Duodenal mucosa (tissue), 2 donors: ENCODE measurements around the gene TIMP3.

Experiments used
- H3K27ac ChIP-seq: one replicate; pipeline ENCODE4 v1.7.0; 2013; ENCODE audit warnings: low read depth, low read length
- H3K27me3 ChIP-seq, 2 donors: one replicate each; pipeline ENCODE4 v1.7.0; 2013; ENCODE audit warnings: low read length in 2 of 2, control low read depth in 1 of 2; ENCODE audit not compliant: insufficient read depth in 2 of 2, control insufficient read depth in 1 of 2
- H3K36me3 ChIP-seq, 2 donors: one replicate each; pipeline ENCODE4 v1.7.0; 2013; ENCODE audit warnings: low read length in 2 of 2, control low read depth in 1 of 2; ENCODE audit not compliant: insufficient read depth in 2 of 2, control insufficient read depth in 1 of 2
- H3K4me1 ChIP-seq, 2 donors: one replicate each; pipeline ENCODE4 v1.7.0; 2013; ENCODE audit warnings: low read length in 2 of 2, control low read depth in 1 of 2; ENCODE audit not compliant: insufficient read depth in 2 of 2, control insufficient read depth in 1 of 2
- H3K4me3 ChIP-seq, 2 donors: one replicate each; pipeline ENCODE4 v1.7.0; 2013; ENCODE audit warnings: low read length in 2 of 2, low read depth in 1 of 2
- H3K9ac ChIP-seq, 2 donors: one replicate each; pipeline ENCODE4 v1.7.0; 2013; ENCODE audit warnings: low read length in 2 of 2, low read depth in 1 of 2
- H3K9me3 ChIP-seq, 2 donors: one replicate each; pipeline ENCODE4 v1.7.0; 2013; ENCODE audit warnings: low read length in 2 of 2, control low read depth in 1 of 2; ENCODE audit not compliant: control insufficient read depth in 1 of 2

TIMP3 gene

DNA sequence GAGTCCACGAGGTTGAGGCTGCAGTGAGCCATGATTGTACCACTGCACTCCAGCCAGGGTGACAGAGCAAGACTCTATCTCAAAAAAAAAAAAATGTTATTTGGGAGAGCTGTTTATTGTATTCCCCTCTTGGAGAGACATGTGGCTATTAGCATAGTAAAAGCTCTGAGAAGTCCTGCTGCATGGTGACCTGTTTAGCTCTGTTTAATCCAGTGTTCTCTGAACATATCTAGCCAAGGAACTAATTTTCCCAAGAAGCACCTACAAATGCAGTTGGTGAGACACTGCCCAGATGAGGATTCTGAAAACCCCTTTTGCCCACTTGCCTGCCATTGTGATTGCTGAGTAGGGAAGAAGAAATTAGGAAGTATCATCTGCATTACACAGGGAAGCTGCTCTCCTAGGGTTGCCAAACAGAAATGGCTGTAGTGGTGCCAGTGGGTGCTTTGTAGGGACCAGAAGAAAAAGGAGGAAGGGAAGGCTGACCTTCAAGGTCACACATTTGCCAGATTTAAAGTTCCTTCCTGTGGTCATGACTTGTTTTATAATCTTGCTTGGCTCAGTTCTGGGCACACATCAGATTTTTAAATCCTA, 15.7 kb downstream of the TIMP3 start:
- H3K4me3 ChIP-seq: no peak overlapping the region
- no peaks in the 10 kb centered on the region for H3K27me3 ChIP-seq
- H3K27ac ChIP-seq: no peak overlapping the region
- no peak overlapping the region for H3K9ac ChIP-seq
- peaks cover 0 to 5% of the 10 kb centered on the region in 2 donors for H3K4me1 ChIP-seq
- no peaks in the 10 kb centered on the region for H3K36me3 ChIP-seq
- no peaks in the 10 kb centered on the region for H3K9me3 ChIP-seq

DNA sequence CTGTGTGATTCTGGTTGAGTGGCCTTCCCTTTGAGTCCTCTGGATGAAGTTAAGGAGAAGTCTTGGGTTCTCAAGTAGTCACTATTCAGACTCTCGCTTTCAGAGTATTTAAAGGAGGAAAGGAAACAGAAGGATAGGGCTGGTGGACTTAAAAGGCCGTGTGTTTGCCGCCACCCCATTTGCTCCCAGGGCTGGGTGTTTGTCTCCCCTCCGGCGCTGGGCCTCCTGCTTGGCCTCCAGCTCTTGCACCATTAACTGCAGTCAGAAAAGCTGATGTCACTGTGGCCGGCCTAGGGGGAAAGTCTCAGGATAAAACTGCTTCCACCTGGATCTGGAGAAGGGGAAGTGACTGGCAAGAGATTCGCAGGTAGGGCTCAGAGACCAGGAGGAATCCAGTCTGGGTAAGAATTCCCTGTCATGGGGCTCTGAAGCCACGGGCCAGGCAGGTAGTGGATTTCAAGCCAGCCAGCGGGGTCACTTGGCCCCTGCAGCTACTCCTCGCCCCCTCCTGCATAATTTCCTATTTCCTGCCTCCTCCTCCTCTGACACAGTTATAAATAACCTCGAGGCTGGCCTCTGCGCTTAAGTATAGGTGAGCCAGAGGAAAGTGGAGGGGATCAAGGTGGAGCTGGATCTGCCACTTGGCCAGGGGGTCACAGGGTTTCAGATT, 17.1 kb downstream of the TIMP3 start:
- Histone ChIP-seq H3K27ac (no peak overlapping the region), H3K27me3 (peaks cover 0 to 2% of the 10 kb centered on the region in 2 donors), H3K4me1 (peaks cover 0 to 5% of the 10 kb centered on the region in 2 donors), H3K4me3 (no peak overlapping the region), H3K9ac (no peak overlapping the region), H3K36me3 (no peaks in the 10 kb centered on the region), H3K9me3 (no peaks in the 10 kb centered on the region)

DNA sequence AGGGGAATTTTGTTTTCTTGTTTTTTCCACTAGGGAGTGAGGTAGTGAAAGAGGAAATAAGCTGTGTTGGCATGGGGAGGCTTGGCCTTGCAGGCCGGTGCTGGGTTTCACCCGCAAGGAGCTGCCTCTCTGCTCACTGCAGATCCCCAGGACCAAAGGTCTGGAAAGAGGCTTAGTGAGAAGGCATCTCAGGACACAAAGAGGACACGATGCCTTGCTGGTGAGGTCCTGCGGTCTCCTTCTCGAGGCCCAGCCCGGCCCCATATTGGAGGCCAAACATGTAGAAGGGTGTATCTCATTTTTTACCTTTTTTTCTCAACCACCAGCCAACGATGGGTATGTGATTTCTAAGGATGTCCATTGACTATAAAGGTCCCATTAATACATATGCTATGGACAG, 17.6 kb downstream of the TIMP3 start:
- H3K4me1 ChIP-seq: peaks cover 0 to 5% of the 10 kb centered on the region in 2 donors
- no peaks in the 10 kb centered on the region for H3K9me3 ChIP-seq
- no peak overlapping the region for H3K9ac ChIP-seq
- peaks cover 0 to 2% of the 10 kb centered on the region in 2 donors for H3K27me3 ChIP-seq
- no peak overlapping the region for H3K27ac ChIP-seq
- no peaks in the 10 kb centered on the region for H3K36me3 ChIP-seq
- H3K4me3 ChIP-seq: no peak overlapping the region

DNA sequence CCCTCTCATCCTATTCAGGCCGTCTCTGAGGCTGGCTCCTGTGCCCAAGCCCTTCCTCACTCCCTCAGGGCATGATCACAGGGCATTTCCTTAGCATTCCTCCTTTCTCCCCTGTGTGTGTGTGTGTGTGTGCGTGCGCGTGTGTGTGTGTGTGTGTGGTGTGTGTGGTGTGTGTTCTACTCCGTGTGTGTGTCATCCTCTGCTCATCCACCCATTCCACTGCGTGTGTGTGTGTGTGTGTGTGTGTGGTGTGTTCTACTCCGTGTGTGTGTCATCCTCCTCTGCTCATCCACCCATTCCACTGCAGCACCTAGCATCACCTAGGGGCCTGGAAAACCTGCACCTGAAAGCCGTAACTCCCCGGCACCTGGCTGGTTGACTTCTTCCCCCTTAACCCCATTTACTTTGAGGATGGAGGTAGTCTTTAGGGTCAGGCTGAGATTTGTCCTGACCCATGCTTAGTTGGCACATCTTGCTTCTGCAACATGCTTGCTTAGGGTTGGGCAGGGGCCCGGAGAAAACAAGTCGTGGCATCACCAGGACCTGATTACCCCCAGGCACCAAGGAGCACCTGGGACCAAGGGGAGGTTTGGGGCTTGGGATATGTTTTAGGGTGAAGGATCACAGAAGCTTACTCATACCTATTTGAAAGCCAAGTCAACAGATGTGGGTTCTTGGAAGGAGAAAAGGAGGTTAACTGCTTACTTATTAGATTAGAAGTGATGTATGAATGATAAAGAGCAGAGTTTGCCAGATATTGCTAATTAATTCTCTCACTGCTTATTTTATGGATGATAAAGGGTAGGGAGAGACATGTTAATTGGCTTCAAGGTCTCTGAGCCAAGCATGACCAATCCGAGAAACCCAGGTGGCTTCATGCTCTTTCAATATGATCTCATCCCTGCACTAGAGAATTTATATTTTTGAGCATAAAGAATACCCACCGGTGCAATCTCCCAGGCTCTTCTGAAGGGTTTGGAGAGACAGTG, 18.9 kb downstream of the TIMP3 start:
- H3K9me3 ChIP-seq: no peaks in the 10 kb centered on the region
- no peak overlapping the region for H3K9ac ChIP-seq
- no peak overlapping the region for H3K27ac ChIP-seq
- H3K4me1 ChIP-seq: peaks cover 0 to 5% of the 10 kb centered on the region in 2 donors
- H3K4me3 ChIP-seq: no peak overlapping the region
- no peaks in the 10 kb centered on the region for H3K36me3 ChIP-seq
- H3K27me3 ChIP-seq: peaks cover 0 to 2% of the 10 kb centered on the region in 2 donors

DNA sequence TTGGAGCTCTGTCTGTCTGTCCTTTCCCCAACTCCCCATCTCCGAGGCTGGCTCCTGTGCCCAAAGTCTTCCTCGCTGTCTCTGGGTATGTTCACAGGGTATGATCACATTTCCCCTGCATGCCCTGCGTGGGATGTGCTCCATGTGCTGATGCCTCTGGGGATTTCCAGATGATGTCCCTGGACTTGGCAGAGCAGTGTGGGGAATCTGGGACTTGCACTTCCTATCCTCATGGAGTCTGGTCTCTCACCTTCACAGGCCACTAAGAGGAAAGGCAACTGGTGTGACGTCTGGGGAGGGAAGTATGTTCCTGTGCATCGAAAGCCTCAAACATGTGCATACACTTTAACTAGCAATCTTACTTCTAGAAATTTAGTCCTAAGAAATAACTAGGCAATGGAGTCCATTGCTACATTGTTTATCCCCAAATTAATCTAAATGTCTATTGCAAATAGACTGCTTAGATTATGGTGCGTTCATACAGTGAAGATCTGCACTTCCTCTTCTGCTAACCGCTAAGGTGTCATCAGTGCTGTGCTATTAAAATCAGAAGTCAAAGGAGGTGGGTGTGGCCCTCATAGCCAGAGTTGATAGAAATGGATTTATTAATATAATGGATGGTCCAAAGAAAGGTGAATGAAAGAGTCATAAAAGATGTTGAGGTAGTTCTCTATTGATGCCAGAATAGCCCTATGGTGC, 20.8 kb downstream of the TIMP3 start:
- H3K27me3 ChIP-seq: peaks cover 0 to 2% of the 10 kb centered on the region in 2 donors
- H3K4me3 ChIP-seq: no peak overlapping the region
- no peaks in the 10 kb centered on the region for H3K36me3 ChIP-seq
- H3K9ac ChIP-seq: no peak overlapping the region
- no peak overlapping the region for H3K27ac ChIP-seq
- H3K9me3 ChIP-seq: no peaks in the 10 kb centered on the region
- H3K4me1 ChIP-seq: no peaks in the 10 kb centered on the region

DNA sequence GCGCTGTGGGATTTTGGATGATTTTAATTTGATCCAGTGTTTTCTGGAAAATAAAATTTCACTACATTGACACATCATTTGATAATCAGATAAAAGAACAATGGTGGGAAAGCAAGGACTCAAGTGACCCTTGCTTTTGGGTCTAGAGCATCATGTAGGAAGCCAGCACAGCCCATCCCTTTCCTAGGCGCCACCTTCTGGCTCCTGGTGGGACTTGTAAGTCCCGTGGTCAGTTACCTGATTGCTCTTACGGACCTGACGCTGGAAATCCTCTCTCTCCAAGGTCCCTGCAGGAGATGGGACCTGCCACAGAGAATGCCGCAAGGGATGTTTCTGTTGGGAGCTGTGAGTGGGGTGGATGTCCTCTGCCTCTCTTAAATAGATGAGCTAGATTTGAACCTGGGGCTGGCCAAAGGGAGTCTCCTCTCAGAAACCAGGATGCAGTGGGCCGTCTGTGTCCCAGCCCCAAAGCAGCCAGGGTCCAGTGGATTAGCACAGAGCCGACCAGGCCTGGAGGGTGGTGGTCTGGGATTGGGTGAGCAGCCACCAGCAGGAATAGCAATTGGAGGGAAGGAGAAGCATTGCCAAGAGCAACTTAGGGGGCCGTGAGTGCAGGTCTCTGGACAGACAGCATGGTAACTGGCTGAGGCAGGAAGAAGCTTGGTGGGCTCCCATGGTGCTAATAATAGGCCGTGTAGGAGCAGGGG, 21.7 kb downstream of the TIMP3 start:
- Histone ChIP-seq H3K27me3 (peaks cover 0 to 2% of the 10 kb centered on the region in 2 donors), H3K9me3 (no peaks in the 10 kb centered on the region), H3K4me1 (no peaks in the 10 kb centered on the region), H3K27ac (no peak overlapping the region), H3K36me3 (no peaks in the 10 kb centered on the region), H3K4me3 (no peak overlapping the region), H3K9ac (no peak overlapping the region)

DNA sequence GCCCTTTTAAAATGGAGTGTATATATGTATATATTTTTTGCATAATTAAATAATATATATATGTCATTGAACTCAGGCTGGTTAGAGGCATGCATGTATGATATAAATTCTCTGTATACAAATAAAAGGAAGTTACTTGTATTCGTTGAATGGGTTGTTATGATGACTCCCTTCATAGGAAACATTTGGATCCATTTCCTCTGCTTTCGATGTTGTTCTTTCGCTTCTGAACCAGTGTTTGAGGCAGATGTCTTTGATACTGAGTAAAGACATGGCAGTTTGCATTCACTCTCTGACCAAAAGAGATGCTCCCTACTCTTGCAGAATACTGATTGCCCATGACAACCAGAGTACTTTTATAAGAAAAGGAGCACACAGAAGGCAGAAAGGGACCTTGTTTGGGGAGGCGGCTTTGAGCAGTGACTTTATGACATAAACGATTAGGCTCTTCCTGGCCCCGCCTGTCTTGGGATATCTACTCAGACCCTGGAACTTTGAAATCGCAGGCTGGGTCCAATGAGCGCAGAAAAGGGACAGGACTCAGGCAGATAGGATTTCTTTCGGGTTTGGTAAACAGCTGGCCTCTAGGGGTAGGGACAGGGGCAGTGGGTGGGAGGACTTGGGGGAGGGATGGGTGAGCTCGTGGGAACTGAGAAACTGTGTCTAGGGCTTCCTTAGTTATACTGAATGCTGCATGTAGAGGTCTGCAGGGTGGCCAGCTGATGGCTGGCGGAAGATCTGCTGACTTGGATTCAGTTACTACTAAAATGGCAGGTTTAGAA, 23.2 kb downstream of the TIMP3 start:
- H3K36me3 ChIP-seq: no peaks in the 10 kb centered on the region
- H3K27me3 ChIP-seq: peaks cover 0 to 2% of the 10 kb centered on the region in 2 donors
- H3K27ac ChIP-seq: no peak overlapping the region
- H3K9me3 ChIP-seq: no peaks in the 10 kb centered on the region
- H3K4me3 ChIP-seq: no peak overlapping the region
- H3K9ac ChIP-seq: no peak overlapping the region
- H3K4me1 ChIP-seq: no peaks in the 10 kb centered on the region

DNA sequence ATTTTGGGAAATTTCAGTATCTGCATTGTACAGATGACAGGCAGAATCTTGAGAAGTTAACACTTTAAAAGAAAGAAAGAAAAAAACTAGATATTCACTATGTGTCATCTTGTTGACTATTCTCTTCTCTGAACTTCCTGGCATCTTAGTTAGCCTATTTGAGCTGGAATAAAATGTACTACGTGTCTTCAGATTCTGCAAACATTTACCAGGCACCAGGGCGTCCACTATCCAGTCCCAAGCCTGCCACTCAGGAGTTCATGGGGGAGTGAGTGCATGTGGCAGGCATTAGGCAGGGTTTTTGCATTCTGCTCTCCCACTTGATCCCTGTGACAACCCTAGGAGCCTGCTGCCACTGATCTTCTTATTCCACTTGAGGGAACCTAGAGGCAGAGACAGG, 25.0 kb downstream of the TIMP3 start:
- H3K9me3 ChIP-seq: no peaks in the 10 kb centered on the region
- H3K36me3 ChIP-seq: no peaks in the 10 kb centered on the region
- H3K27me3 ChIP-seq: peaks cover 0 to 2% of the 10 kb centered on the region in 2 donors
- H3K27ac ChIP-seq: no peak overlapping the region
- no peaks in the 10 kb centered on the region for H3K4me1 ChIP-seq
- no peak overlapping the region for H3K9ac ChIP-seq
- no peak overlapping the region for H3K4me3 ChIP-seq

DNA sequence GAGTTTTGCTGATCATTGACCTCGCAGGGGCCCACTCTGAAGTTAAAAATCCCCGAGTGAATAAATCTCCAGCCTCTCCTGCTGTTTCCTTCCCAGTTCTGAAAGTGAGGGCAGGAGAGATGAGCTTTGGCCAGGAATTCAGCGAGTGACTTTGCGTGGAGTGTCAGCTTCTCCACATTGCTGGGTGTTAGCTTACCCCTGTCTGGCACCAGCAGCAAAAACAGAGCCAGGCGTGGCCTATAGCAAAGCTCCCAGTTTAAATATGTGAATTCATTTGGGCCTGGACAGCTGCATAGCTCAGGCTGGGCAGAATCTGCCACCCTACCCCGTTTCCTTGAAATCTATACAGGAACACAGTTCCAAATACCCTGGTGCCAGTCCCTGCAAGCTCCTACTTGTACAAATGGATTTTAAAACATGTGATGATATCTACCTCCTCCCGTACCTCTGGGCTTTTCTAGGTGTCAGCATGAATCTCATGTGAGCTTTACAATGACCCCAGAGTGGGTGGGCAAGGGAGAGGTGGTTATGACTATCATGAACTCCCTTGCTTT, 25.6 kb downstream of the TIMP3 start:
- Histone ChIP-seq H3K9me3 (no peaks in the 10 kb centered on the region), H3K27ac (no peak overlapping the region), H3K4me3 (no peak overlapping the region), H3K4me1 (no peaks in the 10 kb centered on the region), H3K9ac (no peak overlapping the region), H3K27me3 (peaks cover 0 to 2% of the 10 kb centered on the region in 2 donors), H3K36me3 (no peaks in the 10 kb centered on the region)
